Fibroblast of lung (primary cell): ENCODE results near the gene THAP4. TPM values are rescaled to one million over a fixed set of nuclear protein-coding genes. Genes with fewer than 3 reads are reported as not detected.

Source experiments
- DNase-seq, 2 donors: peaks; one replicate each; pipeline versions ENCODE4 v3.0.0 to v3.0.0-alpha.2; 2010; ENCODE audit warnings: low read depth in 2 of 2
- H2AFZ ChIP-seq: 2 replicates; pipeline ENCODE4 v1.5.1; 2012; ENCODE audit warnings: low read length, control low read depth, inconsistent platforms
- H3K27ac ChIP-seq: 2 replicates; pipeline ENCODE4 v1.5.1; 2011; ENCODE audit warnings: low read length, control low read depth; ENCODE audit not compliant: insufficient read depth
- H3K27me3 ChIP-seq: 2 replicates; pipeline ENCODE4 v1.5.1; 2011; ENCODE audit warnings: mild to moderate bottlenecking, low read length; ENCODE audit not compliant: control insufficient read depth, insufficient read depth
- H3K36me3 ChIP-seq: 2 replicates; pipeline ENCODE4 v1.5.1; 2011; ENCODE audit warnings: low read length; ENCODE audit not compliant: control insufficient read depth, insufficient read depth
- H3K4me1 ChIP-seq: 2 replicates; pipeline ENCODE4 v1.5.1; 2011; ENCODE audit warnings: low read length; ENCODE audit not compliant: control insufficient read depth, insufficient read depth; ENCODE audit errors: extremely low read depth
- H3K4me2 ChIP-seq: 2 replicates; pipeline ENCODE4 v1.5.1; 2011; ENCODE audit warnings: low read length, control low read depth; ENCODE audit not compliant: insufficient read depth; ENCODE audit errors: extremely low read depth
- H3K4me3 ChIP-seq, 4 experiments: fragments of 200-600 bp in 1 of 4; sonication (generic) in 1 of 4; replicated peaks in 1 of 4; 2 replicates each; pipeline ENCODE4 v1.5.1; 2011 to 2016; ENCODE audit warnings: low read length in 4 of 4, low read depth in 3 of 4, mild to moderate bottlenecking in 3 of 4, control low read depth in 2 of 4, inconsistent platforms in 1 of 4, mixed read lengths in 1 of 4; ENCODE audit not compliant: insufficient read depth in 1 of 4; ENCODE audit errors: control extremely low read depth in 1 of 4
- H3K79me2 ChIP-seq: 2 replicates; pipeline ENCODE4 v1.5.1; 2012; ENCODE audit warnings: mild to moderate bottlenecking, low read length, inconsistent platforms; ENCODE audit not compliant: control insufficient read depth, insufficient read depth
- H3K9ac ChIP-seq: 2 replicates; pipeline ENCODE4 v1.5.1; 2011; ENCODE audit warnings: mild to moderate bottlenecking, low read length, control low read depth; ENCODE audit not compliant: insufficient read depth
- H3K9me3 ChIP-seq: 2 replicates; pipeline ENCODE4 v1.5.1; 2012; ENCODE audit warnings: low read depth, low read length; ENCODE audit not compliant: control insufficient read depth, insufficient read depth
- H4K20me1 ChIP-seq: 2 replicates; pipeline ENCODE4 v1.5.1; 2011; ENCODE audit warnings: low read length; ENCODE audit not compliant: control insufficient read depth, insufficient read depth; ENCODE audit errors: extremely low read depth
- CTCF ChIP-seq, 2 donors: IDR thresholded peaks in 1 of 2; conservative IDR thresholded peaks in 1 of 2; 1 replicate in 1 of 2; 2 replicates in 1 of 2; pipeline ENCODE4 v1.5.1; 2011 to 2012; ENCODE audit warnings: low read length in 2 of 2, control low read depth in 1 of 2, inconsistent platforms in 1 of 2, low read depth in 1 of 2, mild to moderate bottlenecking in 1 of 2
- EZH2 ChIP-seq: IDR thresholded peaks from 2 replicates; pipeline ENCODE4 v1.5.1; 2012; ENCODE audit warnings: low read length, control low read depth, mild to moderate bottlenecking; ENCODE audit errors: missing control alignments
- polyA plus RNA-seq, 2 donors: library from polyadenylated mRNA; depleted of rRNA in 1 of 2; stranded (reverse) in 1 of 2; unstranded in 1 of 2; fragments of >200 nt; gene quantifications; 2 replicates each; pipeline ENCODE4 v1.2.1, GENCODE V29; 2011 to 2012; ENCODE audit warnings: missing spikeins in 1 of 2
- total RNA-seq: library from RNA; depleted of rRNA; stranded (reverse); fragments of >200 nt; gene quantifications from 2 replicates; pipeline ENCODE4 v1.2.1, GENCODE V29; 2014

THAP4 gene
- total and polyA plus RNA-seq, 2 donors (not counting 1 experiment from before 2014, with no cell fraction given): 19.3 to 47.7 TPM

- no peaks in the 10 kb centered on the region for H3K9me3 ChIP-seq
- H3K36me3 ChIP-seq: peaks cover 10% of the 10 kb centered on the region
- no peaks in the 10 kb centered on the region for H4K20me1 ChIP-seq
- H2AFZ ChIP-seq: no peak overlapping the region
- no peak overlapping the region for H3K9ac ChIP-seq
- no peaks in the 10 kb centered on the region for H3K4me1 ChIP-seq
- H3K4me2 ChIP-seq: no peak overlapping the region
- H3K4me3 ChIP-seq: no peak overlapping the region
- H3K27me3 ChIP-seq: no peaks in the 10 kb centered on the region
- H3K79me2 ChIP-seq: peaks cover 36% of the 10 kb centered on the region
- DNase-seq: no peak
- TF ChIP-seq EZH2 (no peak), CTCF (conservative IDR thresholded peaks at IDR 0.05 in 1 of 2, IDR thresholded peaks at IDR 0.05 in 1 of 2; ENCODE audit: low read depth in 1 of 2, low read length in 2 of 2) (no peak)
- H3K27ac ChIP-seq: no peak overlapping the region
Measured at GRCh38 chr2:241648453-241648852, 11.5 kb upstream of the THAP4 start.

- DNase-seq: no peak
- no peak overlapping the region for H3K4me2 ChIP-seq
- H3K27ac ChIP-seq: no peak overlapping the region
- no peaks in the 10 kb centered on the region for H4K20me1 ChIP-seq
- H3K4me1 ChIP-seq: no peaks in the 10 kb centered on the region
- no peak overlapping the region for H2AFZ ChIP-seq
- H3K4me3 ChIP-seq: no peak overlapping the region
- peaks cover 46% of the 10 kb centered on the region for H3K79me2 ChIP-seq
- TF ChIP-seq CTCF (conservative IDR thresholded peaks at IDR 0.05 in 1 of 2, IDR thresholded peaks at IDR 0.05 in 1 of 2; ENCODE audit: low read depth in 1 of 2, low read length in 2 of 2): no peak
- no peak for TF ChIP-seq EZH2
- H3K9me3 ChIP-seq: no peaks in the 10 kb centered on the region
- H3K27me3 ChIP-seq: no peaks in the 10 kb centered on the region
- H3K9ac ChIP-seq: no peak overlapping the region
- H3K36me3 ChIP-seq: no peaks in the 10 kb centered on the region
Measured at GRCh38 chr2:241645915-241646645, 9.1 kb upstream of the THAP4 start.

GRCh38 chr2:241645056-241645914 is 8.3 kb upstream of the THAP4 start:
- Histone ChIP-seq H3K79me2 (peaks cover 51% of the 10 kb centered on the region), H3K36me3 (no peaks in the 10 kb centered on the region), H3K4me2 (no peak overlapping the region), H3K9me3 (no peaks in the 10 kb centered on the region), H3K9ac (no peak overlapping the region), H3K4me3 (no peak overlapping the region), H4K20me1 (no peaks in the 10 kb centered on the region), H3K4me1 (no peaks in the 10 kb centered on the region), H3K27me3 (no peaks in the 10 kb centered on the region), H2AFZ (no peak overlapping the region), H3K27ac (no peak overlapping the region)
- TF ChIP-seq CTCF (conservative IDR thresholded peaks at IDR 0.05 in 1 of 2, IDR thresholded peaks at IDR 0.05 in 1 of 2; ENCODE audit: low read depth in 1 of 2, low read length in 2 of 2): no peak
- TF ChIP-seq EZH2: no peak
- DNase-seq: no peak
